ENCODE measurements around the gene RAPGEF3.
A peak's percentile ranks its signal among the peaks of the same experiment; 100 is the strongest.

The RAPGEF3 gene

DNA sequence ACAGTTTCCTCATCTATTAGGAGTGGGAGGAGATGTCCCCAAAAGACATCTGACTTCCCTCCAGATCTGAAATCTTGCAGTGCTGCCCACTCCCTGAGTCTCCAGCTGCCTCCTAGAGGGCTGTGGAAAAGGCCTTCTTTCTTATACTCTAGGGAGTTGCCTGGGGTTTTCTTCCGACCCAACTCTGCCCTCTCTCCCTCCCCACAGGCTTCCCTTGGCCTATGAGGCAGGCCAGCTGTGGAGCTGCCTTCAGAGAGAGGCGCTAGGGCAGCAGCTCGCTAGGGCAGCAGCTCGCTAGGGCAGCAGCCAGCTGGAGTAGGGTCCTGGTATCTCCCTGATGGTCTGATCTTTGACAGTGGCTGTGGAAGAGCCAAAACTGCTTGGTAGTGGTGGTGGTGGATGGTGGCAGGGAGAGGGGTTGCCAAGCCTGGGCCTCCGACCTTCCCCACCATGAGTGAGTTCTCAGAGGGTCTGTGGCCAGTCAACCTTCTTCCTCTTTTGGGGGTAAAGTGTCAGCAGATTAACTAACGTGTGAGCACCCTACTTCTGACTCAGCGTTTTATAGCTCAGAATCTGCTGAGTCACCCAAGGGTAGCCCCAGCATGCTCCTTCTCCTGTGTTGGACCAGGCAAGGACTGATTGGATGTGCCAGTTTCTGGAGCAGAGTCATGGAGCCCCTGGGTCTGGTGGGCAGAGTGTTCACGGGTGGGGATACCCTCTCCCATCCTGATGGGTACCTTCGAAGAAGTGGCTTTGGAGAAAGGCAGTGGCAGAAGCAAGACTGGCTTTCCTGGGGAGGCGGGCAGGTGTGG, 16.6 kb upstream of the RAPGEF3 start:
- no peak for DNase-seq

- DNase-seq: no peak
These were observed 16.0 kb upstream of the RAPGEF3 start for GRCh38 chr12:47774663-47775062.

- no peak for DNase-seq
These were observed 15.3 kb upstream of the RAPGEF3 start for GRCh38 chr12:47773858-47774580.

DNA sequence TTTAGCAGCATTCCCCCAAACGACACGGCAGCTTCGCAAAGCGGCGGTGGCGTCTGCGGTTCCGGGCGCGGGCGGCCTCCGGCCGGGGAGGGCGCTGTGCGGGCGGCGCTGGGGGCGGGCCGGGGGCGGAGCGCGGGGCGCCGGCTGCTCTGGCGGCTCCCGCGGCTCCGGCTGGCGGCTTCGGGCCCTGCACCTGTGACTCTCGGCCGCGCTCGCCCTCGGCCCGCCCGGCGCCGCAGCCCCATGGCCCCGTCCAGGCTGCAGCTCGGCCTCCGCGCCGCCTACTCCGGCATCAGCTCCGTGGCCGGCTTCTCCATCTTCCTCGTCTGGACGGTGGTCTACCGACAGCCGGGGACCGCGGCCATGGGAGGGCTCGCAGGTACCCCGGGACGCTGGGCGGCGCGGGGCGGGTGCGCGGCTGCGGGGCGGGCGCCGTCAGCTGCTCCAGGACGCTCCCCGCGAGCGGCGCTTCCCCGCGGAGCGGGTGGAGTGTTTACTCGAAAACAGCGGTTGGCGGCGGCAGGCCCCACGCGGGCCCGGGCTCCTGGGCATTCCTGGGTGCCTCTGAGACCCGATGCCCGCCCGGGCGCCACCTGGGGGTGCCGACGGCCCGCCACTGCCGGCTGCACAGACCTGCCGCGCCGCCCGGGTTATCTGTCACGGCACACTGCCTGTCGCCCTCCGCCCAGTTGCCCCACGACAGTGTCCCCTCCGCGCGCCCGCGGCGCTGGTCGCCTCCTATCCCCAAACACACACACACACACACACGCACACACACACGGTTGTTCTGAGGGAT, 14.6 kb upstream of the RAPGEF3 start, which contains the start of gene SLC48A1:
TSS of gene SLC48A1 (plus strand) at position 177 of the 796 bp plus-strand sequence. CDS start at position 244, 67 bp downstream.
- DNase-seq: peak in 1 of 2 experiments; percentile 51

GRCh38 chr12:47772738-47773061, 14.0 kb upstream of the RAPGEF3 start:
- no peak for DNase-seq

DNA sequence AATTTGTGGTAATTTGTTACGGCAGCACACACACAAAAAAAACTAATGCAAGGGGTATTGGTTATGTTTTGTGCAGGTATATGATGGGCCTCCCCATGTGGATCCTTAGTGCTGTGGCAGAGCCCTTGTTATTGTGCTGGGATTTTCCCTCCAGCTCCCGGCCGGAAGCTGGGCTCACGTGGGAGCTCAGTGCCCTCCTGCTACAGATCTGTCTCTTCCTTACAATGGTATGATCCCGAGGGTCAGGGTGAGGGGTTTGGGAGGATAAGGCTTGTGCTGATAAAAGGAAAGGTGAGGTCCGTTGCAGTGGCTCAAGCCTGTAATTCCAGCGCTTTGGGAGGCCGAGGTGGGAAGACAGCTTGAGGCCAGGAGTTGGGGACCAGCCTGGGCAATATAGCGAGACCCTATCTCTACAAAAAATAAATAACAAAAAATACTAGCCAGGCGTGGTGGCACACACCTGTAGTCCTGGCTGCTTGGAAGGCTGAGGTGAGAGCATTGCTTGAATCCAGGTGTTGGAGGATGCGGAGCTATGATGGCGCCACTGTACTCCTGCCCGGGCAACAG, 13.5 kb upstream of the RAPGEF3 start:
- DNase-seq: no peak

- DNase-seq: no peak
These were observed 12.6 kb upstream of the RAPGEF3 start for GRCh38 chr12:47771304-47771703.

DNA sequence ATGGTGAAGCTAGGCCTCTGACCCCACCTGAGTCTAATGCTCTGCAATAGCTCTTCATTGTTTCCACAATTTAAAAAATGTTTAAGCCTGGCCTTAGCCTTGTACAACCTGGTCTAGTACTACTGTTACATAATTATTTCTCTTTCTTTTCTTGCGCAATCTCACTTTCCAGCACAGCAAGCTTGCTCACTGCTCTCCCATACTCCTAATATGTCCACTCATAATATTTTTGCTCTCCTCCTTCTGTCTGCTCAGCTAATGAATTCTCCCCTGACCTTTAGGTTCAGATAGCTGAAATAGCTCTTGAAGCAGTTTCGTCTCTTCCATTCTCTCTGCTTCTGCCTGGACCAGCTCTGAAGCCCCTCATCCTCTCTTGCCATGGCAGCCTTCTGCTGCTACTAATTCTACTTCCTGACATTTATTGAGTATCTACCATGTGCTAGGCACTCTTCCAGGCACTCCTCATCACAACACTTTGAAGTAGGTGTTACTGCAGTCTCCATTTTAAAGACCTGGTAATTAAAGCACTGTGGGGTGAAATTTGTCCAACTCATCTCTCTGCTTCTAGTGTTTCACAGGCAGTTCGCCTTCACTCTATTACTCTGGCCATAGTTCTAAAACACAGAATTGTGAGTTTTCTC, 11.5 kb upstream of the RAPGEF3 start:
- no peak for DNase-seq

- no peak for DNase-seq
These were observed 10.8 kb upstream of the RAPGEF3 start for GRCh38 chr12:47769234-47770085.

- DNase-seq: peak in 1 of 2 experiments; percentile 53
These were observed 9.7 kb upstream of the RAPGEF3 start for GRCh38 chr12:47768323-47768811.

GRCh38 chr12:47767216-47767724, 8.6 kb upstream of the RAPGEF3 start:
- DNase-seq: peak in 1 of 2 experiments; percentile 43

DNA sequence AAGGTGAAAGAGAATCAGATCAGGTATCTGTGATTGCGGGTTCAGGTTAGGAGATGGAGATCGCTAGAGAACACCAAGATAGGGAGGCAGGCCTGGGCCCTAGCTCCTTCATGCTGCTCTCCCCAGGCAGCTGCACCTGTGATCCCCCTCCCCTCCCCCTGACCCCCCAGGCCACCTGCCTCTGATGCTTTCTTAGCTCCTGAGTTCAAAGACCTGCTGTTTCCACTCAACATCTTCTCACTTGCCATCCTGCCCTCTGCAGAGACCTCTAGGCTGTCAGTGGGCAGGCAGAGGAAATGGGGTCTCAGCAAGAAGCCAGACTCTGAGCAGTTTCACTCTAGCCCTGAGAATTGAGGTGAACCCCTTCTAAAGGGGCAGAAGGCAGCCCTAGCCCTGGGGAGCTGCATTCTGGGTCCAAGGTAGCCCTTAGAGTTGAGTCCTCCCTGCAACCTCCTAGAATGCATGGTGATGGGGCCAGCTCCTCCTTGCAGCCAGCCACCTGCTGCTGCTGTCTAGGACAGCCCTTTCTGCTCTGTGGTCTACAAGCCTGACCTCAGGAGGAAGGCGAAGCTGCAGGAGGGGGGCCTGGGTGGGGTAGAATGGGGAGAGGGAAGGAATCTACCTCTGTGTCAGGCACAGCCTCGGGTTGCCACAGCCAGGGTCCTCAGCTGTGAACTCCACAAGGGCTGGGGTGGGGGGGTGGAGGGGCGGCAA, 8.0 kb upstream of the RAPGEF3 start:
- no peak for DNase-seq

DNA sequence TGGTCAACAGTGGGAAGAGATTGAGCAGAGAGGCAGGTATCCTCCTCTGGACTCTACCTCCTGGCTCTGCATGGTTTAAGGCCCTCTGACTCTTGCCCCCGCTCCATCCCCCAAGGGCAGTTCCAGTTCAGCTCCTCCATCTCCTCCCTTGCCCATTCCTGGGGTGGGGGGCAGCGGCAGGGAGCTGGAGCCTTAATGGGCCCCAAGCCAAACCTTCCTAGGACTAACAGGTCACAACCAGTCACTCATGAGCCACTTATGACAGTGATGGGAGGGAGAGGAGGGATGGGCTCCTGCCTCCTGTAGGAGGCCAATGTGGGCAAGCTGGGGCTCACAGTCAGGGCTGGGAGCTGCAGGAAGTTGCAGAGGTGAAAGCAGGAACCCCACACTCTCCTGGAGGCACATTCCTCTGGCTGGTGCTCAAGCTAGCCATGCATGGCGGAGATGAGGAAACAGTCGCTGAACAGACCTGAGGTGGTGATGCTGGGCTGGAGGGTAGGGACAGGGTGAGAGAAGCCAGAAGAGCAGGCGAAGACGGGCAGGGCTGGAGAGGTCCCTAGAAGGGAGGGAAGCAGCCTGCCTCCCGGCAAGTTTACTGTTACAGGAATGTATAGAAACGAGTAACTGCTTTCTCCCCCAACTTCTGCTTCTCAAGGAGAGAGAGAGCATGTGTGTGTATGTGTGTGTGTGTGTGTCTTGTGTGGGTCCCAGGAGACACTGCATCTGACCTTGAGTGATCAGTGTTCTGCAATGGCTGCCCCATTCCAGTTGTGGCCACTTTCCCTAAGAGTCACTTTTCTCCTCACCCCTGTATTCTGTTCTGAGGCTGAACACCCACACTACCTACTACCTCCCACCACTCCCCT, 5.0 kb upstream of the RAPGEF3 start:
- DNase-seq: no peak

DNA sequence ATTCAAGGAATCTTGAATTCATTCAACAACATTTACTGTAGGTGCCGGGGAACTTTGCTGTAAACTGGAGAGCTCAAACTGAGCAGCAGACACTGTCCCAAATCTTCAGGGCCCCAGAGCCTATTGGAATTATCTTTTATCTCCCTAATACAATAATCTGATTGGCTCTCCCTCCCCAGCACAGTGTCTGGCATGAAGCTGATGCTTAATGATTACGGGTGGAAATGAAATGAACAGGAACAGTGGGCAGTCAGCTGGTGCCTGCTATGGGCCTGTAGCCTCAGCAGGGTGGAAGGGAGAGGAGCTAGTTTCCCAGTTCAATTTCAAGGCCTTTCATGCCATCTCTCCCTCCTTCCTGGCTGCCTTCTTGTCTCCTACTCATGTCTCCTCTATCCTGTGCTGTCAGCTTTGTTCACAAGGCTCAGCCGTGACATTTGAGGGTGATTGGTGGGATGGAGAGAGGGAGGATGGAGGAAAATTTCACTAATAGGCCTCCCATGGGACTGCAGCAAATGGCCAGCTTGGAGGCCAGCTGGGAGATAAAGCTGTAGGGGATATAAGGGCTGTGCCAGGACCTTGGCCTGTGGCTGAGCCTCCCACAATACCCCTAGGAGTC, 4.3 kb upstream of the RAPGEF3 start:
- DNase-seq: no peak

DNA sequence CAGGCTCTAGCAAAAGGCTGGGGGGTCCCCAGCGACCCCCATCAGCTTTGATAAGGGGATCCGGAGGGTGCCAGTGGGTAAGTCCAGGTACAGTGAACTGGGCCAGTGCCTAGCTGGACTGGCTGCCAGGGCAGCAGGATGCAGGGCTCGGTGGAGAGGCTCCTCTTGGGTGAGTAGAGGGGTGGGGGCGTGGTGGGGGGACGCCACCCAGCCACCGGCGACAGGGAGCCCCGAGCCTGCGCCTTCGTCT, 171 bp downstream of the RAPGEF3 start:
- no peak for DNase-seq

GRCh38 chr12:47757840-47758583, 668 bp downstream of the RAPGEF3 start:
- no peak for DNase-seq

DNA sequence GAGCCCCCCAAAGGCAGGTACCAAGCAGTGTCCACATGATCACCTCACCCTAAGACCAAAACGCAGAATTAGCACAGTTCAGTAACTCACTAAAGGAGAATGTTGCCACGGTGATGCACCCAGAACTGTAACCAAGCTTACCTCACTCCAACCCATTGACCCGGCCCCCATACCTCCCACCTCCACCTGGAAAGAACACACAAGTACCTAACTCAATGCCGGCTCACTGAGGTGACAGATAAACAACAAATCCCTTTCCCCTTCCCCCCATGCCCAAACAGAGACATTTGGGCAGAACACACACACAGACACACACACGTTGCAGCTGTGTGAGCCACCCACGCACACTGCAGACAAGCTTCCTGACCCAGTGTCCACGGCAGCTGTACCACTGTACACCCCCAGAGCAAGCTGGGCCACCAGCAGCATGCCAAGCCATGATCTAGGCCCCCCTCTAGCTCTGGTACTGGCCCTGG, 1.3 kb downstream of the RAPGEF3 start:
- DNase-seq: no peak
